Measurements from ENCODE around the gene FAM222B.

DNA sequence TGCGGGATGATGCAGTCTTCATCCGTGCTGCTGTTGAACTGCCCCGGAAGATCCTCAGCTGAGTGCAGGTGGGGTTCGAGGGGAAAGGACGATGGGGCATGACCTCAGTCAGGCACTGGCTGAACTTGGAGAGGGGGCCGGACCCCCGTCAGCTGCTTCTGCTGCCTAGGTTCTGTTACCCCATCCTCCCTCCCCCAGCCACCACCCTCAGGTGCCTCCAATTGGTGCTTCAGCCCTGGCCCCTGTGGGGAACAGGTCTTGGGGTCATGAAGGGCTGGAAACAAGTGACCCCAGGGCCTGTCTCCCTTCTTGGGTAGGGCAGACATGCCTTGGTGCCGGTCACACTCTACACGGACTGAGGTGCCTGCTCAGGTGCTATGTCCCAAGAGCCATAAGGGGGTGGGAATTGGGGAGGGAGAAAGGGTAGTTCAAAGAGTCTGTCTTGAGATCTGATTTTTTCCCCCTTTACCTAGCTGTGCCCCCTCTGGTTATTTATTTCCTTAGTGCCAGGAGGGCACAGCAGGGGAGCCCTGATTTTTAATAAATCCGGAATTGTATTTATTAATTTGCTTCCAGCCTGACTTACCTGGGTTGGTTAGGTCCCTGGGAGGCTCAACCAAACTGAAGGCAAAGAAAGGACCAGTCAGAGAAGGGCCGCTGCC, 92.9 kb downstream of the FAM222B start:
- TF ChIP-seq CTCF (conservative IDR thresholded peaks at IDR 0.05; ENCODE audit: low read depth in 2 of 2) (no peak), EZH2 (IDR thresholded peaks at IDR 0.05; ENCODE audit: low read depth, unreplicated experiment) (no peak), ZNF114 (CRISPR knock-in tag; IDR thresholded peaks at IDR 0.05) (no peak), POLR2AphosphoS5 (IDR thresholded peaks at IDR 0.05; ENCODE audit: low read depth) (no peak), EZH2phosphoT487 (IDR thresholded peaks at IDR 0.05; ENCODE audit: unreplicated experiment) (no peak), CREB1 (CRISPR knock-in tag; IDR thresholded peaks at IDR 0.05; ENCODE audit: low read depth) (no peak), JUNB (IDR thresholded peaks at IDR 0.05; ENCODE audit: unreplicated experiment) (no peak), NANOG (IDR thresholded peaks at IDR 0.05; ENCODE audit: borderline replicate concordance) (no peak), ZNF462 (CRISPR knock-in tag; IDR thresholded peaks at IDR 0.05) (no peak), ZNF331 (CRISPR knock-in tag; IDR thresholded peaks at IDR 0.05; ENCODE audit: low read depth) (no peak)
- TF ChIP-seq, protein P1, sequence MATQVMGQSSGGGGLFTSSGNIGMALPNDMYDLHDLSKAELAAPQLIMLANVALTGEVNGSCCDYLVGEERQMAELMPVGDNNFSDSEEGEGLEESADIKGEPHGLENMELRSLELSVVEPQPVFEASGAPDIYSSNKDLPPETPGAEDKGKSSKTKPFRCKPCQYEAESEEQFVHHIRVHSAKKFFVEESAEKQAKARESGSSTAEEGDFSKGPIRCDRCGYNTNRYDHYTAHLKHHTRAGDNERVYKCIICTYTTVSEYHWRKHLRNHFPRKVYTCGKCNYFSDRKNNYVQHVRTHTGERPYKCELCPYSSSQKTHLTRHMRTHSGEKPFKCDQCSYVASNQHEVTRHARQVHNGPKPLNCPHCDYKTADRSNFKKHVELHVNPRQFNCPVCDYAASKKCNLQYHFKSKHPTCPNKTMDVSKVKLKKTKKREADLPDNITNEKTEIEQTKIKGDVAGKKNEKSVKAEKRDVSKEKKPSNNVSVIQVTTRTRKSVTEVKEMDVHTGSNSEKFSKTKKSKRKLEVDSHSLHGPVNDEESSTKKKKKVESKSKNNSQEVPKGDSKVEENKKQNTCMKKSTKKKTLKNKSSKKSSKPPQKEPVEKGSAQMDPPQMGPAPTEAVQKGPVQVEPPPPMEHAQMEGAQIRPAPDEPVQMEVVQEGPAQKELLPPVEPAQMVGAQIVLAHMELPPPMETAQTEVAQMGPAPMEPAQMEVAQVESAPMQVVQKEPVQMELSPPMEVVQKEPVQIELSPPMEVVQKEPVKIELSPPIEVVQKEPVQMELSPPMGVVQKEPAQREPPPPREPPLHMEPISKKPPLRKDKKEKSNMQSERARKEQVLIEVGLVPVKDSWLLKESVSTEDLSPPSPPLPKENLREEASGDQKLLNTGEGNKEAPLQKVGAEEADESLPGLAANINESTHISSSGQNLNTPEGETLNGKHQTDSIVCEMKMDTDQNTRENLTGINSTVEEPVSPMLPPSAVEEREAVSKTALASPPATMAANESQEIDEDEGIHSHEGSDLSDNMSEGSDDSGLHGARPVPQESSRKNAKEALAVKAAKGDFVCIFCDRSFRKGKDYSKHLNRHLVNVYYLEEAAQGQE (IDR thresholded peaks at IDR 0.05; ENCODE audit: unreplicated experiment) = no peak
- TF ChIP-seq, protein P2, sequence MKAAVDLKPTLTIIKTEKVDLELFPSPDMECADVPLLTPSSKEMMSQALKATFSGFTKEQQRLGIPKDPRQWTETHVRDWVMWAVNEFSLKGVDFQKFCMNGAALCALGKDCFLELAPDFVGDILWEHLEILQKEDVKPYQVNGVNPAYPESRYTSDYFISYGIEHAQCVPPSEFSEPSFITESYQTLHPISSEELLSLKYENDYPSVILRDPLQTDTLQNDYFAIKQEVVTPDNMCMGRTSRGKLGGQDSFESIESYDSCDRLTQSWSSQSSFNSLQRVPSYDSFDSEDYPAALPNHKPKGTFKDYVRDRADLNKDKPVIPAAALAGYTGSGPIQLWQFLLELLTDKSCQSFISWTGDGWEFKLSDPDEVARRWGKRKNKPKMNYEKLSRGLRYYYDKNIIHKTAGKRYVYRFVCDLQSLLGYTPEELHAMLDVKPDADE (IDR thresholded peaks at IDR 0.05) = no peak
